GM19025 (cell line): ENCODE data around the gene AMIGO3.
A peak's percentile ranks its signal among the peaks of the same experiment; 100 is the strongest.

ENCODE experiments used
- ATAC-seq: cut with Tn5 transposase; IDR thresholded peaks from one replicate; pipeline ENCODE4 v1.9.1; 2021; ENCODE audit warnings: mild to moderate bottlenecking, low read depth, moderate library complexity; ENCODE audit not compliant: unreplicated experiment

AMIGO3 gene

GRCh38 chr3:49725906-49726681 lies 6.6 kb upstream of the AMIGO3 start:
- no peak for ATAC-seq

- no peak for ATAC-seq
Measured at GRCh38 chr3:49724586-49724985, 5.1 kb upstream of the AMIGO3 start.

DNA sequence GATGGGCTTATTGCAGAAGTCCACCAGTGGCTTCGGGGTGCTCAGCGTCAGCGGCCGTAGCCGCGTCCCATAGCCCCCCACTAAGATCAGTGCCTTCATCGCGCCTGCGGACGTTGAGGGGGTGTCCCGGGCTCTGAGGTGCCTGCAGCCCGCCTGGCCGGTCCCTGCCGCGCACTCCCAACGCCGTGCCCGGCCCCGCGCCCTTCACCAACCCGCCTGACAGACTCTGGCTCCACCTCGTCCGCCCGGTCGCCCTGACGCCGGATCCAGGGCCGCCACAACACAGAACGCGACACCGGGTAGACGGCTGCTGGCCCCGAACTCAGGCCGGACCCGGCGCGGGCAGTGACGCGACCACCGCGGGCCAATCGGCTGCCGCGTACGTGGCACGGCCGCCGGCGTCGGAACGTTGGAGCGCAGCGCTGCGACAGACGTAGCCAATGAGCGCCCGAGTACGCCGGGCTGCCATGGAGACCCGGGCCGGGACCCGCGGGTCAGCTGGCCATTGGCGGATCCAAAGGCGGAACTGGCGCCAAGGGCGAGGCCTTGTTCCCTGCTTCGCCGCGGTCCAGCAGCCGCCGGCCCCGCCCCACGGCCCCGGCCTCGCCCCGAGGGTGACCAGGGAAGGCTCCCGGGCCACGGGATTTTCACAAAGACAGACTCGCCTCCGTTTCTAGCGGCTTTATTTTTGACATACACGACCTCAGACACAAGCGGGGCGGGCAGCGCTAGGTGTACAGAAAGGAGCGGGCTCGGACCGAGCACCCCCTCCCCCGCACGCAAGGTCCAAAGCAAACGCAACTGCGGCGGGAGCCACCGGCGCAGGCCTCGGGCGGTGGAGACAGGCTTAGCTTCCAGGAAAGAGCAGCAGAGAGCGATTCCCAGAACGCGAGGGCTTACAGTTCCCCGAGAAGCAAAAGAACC lies 4.4 kb upstream of the AMIGO3 start, which contains the start of gene GMPPB:
Gene GMPPB, minus strand, starts transcription at position 324 of the 924 bp plus-strand sequence. Its CDS starts 225 bp downstream, at position 99.
- ATAC-seq, result peak; percentile 83

- no peak for ATAC-seq
Measured at GRCh38 chr3:49723296-49723627, 3.8 kb upstream of the AMIGO3 start.

DNA sequence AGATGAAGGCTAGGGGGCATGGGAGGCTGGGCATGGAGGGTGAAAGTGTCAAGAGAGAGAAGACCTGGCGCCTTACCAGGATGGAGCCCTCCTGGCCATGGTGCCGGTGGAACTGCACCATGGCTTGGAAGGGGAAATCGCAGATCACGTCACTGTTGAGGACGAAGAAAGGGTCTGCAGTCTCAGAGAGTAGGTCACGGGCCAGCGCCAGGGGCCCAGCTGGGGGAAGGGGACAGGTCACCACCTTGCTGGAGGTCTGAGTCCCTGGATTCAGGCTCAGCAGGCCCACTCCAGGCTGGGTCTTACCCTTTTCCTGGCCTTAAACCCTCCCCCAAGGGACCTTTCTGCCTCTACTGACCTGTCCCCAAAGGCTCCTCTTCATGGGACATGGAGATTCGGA lies 3.4 kb upstream of the AMIGO3 start:
- ATAC-seq, result no peak

DNA sequence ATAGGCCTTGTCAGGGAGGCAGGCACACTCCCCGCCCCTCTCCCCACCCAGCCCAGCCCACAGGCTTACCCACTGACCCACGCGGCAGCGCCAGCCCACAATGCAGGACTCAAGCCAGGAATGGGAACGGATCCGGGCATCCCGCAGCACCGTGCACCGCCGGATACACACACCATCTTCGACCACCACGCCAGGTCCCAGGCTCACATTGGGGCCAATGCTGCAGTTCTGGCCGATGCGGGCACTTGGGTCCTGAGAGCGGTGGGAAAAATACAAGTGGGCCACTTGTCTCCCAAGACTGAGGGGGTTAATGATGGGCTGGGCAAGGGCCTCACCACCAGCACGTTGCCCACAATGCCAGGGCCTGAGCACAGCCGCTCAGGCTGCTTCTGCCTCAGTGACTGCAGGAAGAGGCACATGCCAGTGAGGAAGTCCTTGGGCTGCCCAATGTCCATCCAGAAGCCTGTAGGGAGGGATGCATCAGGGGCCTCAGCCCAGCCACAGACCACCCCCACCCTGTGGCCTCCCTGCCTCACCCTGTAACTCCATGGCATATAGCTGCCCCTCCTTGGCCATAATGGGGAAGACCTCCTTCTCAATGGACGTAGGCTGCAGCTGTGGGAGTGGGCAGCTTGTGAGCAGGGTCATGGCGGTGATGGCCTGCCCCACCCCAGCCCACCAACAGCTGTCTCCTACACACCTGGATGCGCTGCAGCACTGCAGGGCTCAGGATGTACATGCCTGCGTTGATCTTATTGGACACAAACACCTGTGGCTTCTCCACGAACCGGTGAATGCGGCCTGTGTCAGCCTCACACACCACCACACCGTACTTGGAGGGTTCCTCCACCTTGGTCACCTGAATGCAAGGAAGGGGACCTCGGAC lies 2.7 kb upstream of the AMIGO3 start:
- no peak for ATAC-seq

DNA sequence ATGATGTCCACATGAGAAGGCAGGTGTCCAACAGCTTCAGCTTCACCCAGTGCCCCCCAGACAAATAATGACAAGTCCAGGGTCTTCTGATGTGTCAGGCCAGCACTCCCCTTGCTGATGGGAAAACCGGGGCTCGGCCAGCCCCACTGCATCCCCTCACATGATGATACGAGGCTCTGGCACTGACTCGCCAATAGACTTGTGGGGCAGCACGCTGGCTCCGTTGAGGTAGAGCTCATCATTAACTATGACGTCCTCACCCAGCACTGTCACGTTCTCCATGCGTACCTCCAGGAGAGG lies 2.1 kb upstream of the AMIGO3 start:
- no peak for ATAC-seq

DNA sequence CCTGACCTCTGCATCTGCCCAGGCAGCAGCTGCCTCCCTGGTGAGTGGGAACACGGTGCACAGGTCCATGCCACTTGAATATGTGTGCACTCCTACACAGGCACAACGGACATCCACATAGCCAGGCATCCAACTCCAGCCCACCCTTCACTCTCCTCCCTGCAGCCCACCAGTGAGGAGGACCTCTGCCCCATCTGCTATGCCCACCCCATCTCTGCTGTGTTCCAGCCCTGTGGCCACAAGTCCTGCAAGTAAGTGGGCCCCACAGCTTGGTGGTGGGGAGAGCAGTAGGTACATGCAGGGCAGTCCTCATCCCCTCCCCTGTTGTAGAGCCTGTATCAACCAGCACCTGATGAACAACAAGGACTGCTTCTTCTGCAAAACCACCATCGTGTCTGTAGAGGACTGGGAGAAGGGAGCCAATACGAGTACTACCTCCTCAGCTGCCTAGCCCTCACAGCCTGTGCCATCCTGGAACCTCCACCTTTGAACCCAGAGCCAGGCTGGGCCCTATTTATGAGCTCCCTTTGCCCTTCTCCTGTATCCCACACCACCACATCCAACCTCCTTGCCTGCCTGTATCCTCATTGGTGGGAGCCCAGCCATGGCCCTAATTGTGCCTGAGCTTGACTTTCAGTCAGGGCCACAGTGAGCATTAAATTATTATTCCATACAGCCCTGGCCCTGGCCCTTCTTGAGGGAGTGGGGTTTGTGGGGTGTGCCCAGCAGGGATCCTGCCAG lies 1.5 kb upstream of the AMIGO3 start:
- no peak for ATAC-seq

- ATAC-seq, result no peak
Measured at GRCh38 chr3:49718858-49719213, 648 bp downstream of the AMIGO3 start.

DNA sequence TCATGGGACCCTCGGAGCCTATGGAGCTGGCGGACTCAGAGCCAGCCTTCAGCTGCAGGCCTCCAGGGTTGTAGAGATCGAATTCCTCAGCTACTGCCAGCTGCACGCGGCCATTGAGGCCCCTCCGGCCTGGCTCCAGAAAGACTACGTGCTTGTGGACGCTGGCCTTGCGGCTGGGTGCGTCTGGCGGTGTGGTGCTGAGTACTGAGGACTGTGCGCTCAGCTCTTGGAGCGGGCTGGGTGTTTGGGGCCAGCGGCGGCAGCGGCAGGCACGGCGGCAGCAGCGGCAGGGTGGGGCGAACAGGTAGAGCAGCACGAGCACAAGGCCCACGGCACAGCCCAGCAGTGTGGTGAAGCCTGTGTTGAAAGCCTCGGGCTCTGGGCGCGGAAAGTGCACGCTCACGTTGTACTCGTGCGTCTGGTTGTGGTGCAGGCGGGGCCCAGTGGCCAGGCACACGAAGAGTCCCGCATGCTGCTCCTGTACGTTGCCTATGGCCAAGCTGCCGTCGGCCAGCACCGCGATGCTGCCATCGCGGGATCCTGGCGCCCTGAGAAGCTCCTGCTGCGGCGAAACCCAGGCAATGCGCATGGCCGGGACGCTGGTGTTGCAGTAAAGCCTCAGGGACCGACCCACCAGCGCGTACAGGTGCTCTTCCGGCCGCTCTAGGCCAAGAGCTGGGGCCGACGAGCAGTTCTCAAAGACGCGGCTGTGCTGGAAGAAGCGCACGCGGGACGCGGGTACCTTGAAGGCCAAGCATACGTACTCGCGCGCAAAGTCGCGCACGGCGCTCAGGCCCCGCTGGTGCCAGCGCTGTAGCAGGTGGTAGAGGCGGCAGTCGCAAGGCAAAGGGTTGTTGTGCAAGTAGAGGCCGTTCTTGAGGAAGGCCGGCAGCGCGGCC lies 1.3 kb downstream of the AMIGO3 start:
- ATAC-seq, result no peak

DNA sequence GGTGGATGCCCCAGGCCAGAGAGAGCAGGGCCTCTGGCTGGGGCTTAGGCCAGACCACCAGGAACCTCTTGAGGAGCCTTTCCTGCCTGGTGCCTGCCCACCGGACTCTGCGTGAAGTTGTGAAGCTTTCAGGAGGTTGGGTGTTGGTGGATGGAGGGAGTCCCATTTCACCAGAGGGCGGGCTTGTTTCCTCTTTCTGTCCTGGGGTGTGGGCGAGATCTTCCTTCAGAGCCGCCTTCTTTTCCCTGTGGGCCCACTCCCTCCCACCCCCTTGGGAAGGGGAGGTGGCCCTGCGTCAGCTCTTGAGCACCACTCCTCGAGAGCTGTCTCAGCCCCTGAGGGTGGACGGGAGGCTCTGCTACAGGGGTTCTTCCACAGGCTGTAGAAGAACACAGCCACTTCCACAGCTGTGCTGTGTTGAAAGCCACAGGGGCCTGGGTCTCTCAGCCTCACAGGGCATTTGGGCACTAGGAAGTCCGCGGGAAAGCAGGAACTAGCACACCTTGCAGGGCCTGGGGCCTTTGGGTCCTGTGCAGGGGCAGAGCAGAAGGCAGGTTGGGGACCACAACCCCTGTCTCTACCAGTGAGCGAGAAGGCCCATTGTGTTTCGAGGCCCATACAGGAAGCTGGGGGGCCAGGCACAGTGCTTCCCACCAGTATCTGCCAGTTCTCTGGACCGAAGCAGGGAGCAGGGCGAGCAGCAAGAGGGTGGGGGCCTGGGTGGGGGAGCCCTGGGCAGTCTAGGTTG lies 2.1 kb downstream of the AMIGO3 start:
- no peak for ATAC-seq

DNA sequence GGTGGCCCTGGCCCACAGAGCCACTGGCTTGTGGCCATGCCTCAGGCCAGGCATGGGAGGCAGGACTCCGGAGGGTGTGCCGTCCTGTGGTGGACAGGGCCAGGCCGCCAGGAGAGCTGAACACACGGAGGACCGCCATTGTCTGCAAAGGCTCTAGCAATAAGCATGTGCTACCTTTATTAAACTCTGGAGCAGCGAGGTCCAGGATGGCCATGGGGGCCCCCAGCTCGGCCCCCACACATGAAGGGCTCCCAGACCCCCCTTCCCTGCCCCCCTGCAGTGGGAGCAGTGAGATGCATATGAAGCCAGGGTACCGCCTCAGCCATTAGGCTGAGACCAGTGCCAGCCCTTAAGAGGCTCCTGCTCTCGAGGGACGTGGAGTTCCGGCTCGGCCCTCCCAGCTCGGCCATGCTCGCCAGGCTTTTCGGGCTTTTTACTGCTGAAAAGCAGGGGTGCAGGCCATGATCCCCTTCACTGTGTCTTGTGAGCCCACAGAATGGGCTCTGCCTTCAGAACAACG lies 2.7 kb downstream of the AMIGO3 start:
- no peak for ATAC-seq

DNA sequence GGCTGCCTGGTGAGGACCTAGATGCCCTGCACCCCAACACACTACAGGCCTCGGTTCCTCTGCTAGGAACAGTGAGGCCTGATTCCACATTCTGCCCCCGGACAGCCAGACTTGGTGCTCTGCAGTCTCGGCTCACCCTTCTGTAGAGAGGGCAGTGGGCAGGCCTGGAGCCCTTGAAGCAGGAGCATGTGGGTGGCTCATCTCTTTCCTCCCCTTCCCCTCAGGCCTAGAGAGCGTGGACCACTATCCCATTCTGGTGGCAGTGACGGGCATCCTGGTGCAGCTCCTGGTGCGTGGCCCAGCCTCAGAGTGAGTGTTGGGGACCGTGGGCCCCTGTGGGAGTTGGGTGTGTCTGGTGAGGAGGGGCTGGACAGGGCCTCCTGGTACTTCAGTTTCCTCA lies 3.3 kb downstream of the AMIGO3 start:
- ATAC-seq, result no peak

- no peak for ATAC-seq
Measured at GRCh38 chr3:49715611-49716121, 3.8 kb downstream of the AMIGO3 start.

- ATAC-seq, result no peak
Measured at GRCh38 chr3:49714728-49715550, 4.5 kb downstream of the AMIGO3 start.

DNA sequence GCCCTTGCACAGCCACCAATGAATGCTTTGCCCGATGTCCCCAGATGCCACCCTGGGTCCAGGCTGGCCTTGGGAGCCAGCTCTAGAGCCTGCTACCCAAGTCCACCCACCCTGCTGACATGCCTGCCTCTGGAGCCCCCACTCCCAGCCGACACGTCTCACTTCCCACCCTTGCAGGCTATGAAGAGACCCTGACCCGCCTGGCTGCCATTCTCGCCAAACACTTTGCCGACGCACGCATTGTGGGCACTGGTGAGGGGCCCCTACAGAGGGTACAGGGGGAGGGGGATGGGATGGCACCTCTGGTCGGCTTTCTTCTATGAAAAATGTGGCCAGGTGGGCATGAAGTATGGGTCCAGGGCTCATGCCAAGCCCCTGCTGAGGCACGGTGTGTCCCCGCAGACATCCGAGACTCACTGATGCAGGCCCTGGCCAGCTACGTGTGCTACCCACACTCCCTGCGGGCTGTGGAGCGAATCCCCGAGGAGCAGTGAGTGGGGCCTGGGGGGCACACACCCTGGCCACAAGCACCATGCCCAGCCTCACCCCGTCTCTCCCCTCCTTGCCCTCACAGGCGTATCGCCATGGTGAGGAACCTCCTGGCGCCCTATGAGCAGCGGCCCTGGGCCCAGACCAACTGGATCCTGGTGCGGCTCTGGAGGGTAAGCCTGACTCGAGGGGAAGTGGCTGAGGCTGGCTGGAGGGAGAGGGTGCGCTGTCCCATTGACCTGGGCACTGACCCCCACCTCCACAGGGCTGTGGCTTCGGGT lies 6.0 kb downstream of the AMIGO3 start:
- ATAC-seq, result no peak
